Caco-2 (cell line): ENCODE data around the gene BRD4. TPM values are rescaled to one million over a fixed set of nuclear protein-coding genes. Genes with fewer than 3 reads are reported as not detected.

Experiments used
- BruUV-seq: library from RNA; stranded (reverse); fragments of 400-500 nt; replicated peaks from 2 replicates; lab custom pipeline; 2021; lab: Mats Ljungman, UMichigan
- CTCF ChIA-PET: fragments of 300-600 bp; sonication (Branson Sonifier 250); formaldehyde crosslinking; loops from one replicate; lab custom pipeline; 2022; ENCODE audit warnings: antibody characterized with exemption; lab: Charles Lee
- POLR2A ChIA-PET: fragments of 300-600 bp; sonication (Branson Sonifier 250); formaldehyde crosslinking; loops from one replicate; lab custom pipeline; 2022; ENCODE audit warnings: antibody characterized with exemption; lab: Charles Lee
- DNase-seq, 2 experiments: peaks; one replicate each; pipeline versions ENCODE4 v3.0.0 to v3.0.0-alpha.2; 2020 to 2022
- H3K27me3 ChIP-seq: replicated peaks from 2 replicates; pipeline ENCODE4 v1.6.0; 2011; ENCODE audit warnings: low read length; ENCODE audit not compliant: control insufficient read depth, insufficient read depth
- H3K36me3 ChIP-seq: 2 replicates; pipeline ENCODE4 v1.5.1; 2011; ENCODE audit warnings: low read length; ENCODE audit not compliant: control insufficient read depth, insufficient read depth
- H3K4me1 ChIP-seq: fragments of 250-450 bp; sonication (Bioruptor Pico); 2 replicates; pipeline ENCODE4 v1.5.1; 2020; ENCODE audit warnings: mild to moderate bottlenecking
- H3K4me3 ChIP-seq: 2 replicates; pipeline ENCODE4 v1.5.1; 2011; ENCODE audit warnings: low read depth, mild to moderate bottlenecking, control low read depth, low read length
- H3K9me3 ChIP-seq: fragments of 250-450 bp; sonication (Bioruptor Pico); 2 replicates; pipeline ENCODE4 v1.5.1; 2020; ENCODE audit warnings: mild to moderate bottlenecking, moderate library complexity
- H3K27ac Mint-ChIP-seq: one replicate; pipeline ENCODE4 v1.8.0; 2022; ENCODE audit warnings: mixed read lengths; ENCODE audit not compliant: unreplicated experiment
- H3K27me3 Mint-ChIP-seq: one replicate; pipeline ENCODE4 v1.8.0; 2022; ENCODE audit warnings: mixed read lengths; ENCODE audit not compliant: insufficient read depth, unreplicated experiment
- H3K36me3 Mint-ChIP-seq: one replicate; pipeline ENCODE4 v1.8.0; 2022; ENCODE audit warnings: mild to moderate bottlenecking, mixed read lengths; ENCODE audit not compliant: insufficient read depth, unreplicated experiment
- H3K4me1 Mint-ChIP-seq: one replicate; pipeline ENCODE4 v1.8.0; 2022; ENCODE audit warnings: low read depth, mixed read lengths; ENCODE audit not compliant: unreplicated experiment
- H3K4me3 Mint-ChIP-seq: one replicate; pipeline ENCODE4 v1.8.0; 2022; ENCODE audit warnings: mild to moderate bottlenecking, moderate library complexity, mixed read lengths; ENCODE audit not compliant: unreplicated experiment
- H3K9me3 Mint-ChIP-seq: one replicate; pipeline ENCODE4 v1.8.0; 2022; ENCODE audit warnings: mixed read lengths; ENCODE audit not compliant: unreplicated experiment
- CTCF ChIP-seq, 2 experiments: fragments of 200-600 bp in 1 of 2; IDR thresholded peaks; 1 replicate in 1 of 2; 2 replicates in 1 of 2; pipeline versions ENCODE4 v1.5.1 to v1.8.0; 2011 to 2022; ENCODE audit warnings: antibody characterized with exemption in 1 of 2, control low read depth in 1 of 2, inconsistent platforms in 1 of 2, low read depth in 1 of 2, low read length in 1 of 2, mild to moderate bottlenecking in 1 of 2, moderate library complexity in 1 of 2; ENCODE audit not compliant: insufficient read depth in 1 of 2, severe bottlenecking in 1 of 2, unreplicated experiment in 1 of 2
- intact Hi-C: fragments of 100-400 bp; cut with micrococcal nuclease; formaldehyde crosslinking; loops from one replicate; pipeline ENCODE4 v1.10.0; 2022; ENCODE audit not compliant: unreplicated experiment
- total RNA-seq: library from RNA; stranded (reverse); gene quantifications from 2 replicates; pipeline ENCODE4 v1.2.3, GENCODE V29; 2022

Gene BRD4
- total RNA-seq, 1 experiment from 2014 or later = 170 TPM

- H3K9me3 ChIP-seq = no peaks in the 10 kb centered on the region
- peaks cover 34% of the 10 kb centered on the region for H3K4me1 ChIP-seq
- ChIA-PET CTCF (no interaction called here), POLR2A (no interaction called here)
- no peak overlapping the region for H3K4me3 ChIP-seq
- Mint-ChIP-seq H3K4me3 (no peak overlapping the region), H3K36me3 (peaks cover 52% of the 10 kb centered on the region), H3K27ac (no peak overlapping the region), H3K9me3 (no peaks in the 10 kb centered on the region), H3K27me3 (no peaks in the 10 kb centered on the region), H3K4me1 (peaks cover 33% of the 10 kb centered on the region)
- BruUV-seq = no TSS peak
- intact Hi-C loops = no loop called here
- H3K27me3 ChIP-seq = no peaks in the 10 kb centered on the region
- no peaks in the 10 kb centered on the region for H3K36me3 ChIP-seq
- DNase-seq = no peak
- TF ChIP-seq CTCF (IDR thresholded peaks at IDR 0.05; ENCODE audit: insufficient read depth in 1 of 2, low read depth in 1 of 2, low read length in 1 of 2, severe bottlenecking in 1 of 2, unreplicated experiment in 1 of 2) = no peak
Measured at GRCh38 chr19:15289673-15290072, 42.7 kb downstream of the BRD4 start.

GRCh38 chr19:15288146-15288963 is 44.0 kb downstream of the BRD4 start:
- intact Hi-C loops = no loop called here
- no peak overlapping the region for H3K4me3 ChIP-seq
- no peaks in the 10 kb centered on the region for H3K36me3 ChIP-seq
- H3K4me1 Mint-ChIP-seq = peaks cover 45% of the 10 kb centered on the region
- H3K9me3 Mint-ChIP-seq = no peaks in the 10 kb centered on the region
- H3K4me3 Mint-ChIP-seq = no peak overlapping the region
- H3K27ac Mint-ChIP-seq = peak overlapping the region; percentile 24
- H3K27me3 Mint-ChIP-seq = no peaks in the 10 kb centered on the region
- TF ChIP-seq CTCF (IDR thresholded peaks at IDR 0.05; ENCODE audit: insufficient read depth in 1 of 2, low read depth in 1 of 2, low read length in 1 of 2, severe bottlenecking in 1 of 2, unreplicated experiment in 1 of 2) = no peak
- peaks cover 46% of the 10 kb centered on the region for H3K36me3 Mint-ChIP-seq
- H3K4me1 ChIP-seq = peaks cover 40% of the 10 kb centered on the region
- ChIA-PET CTCF (no interaction called here), POLR2A (no interaction called here)
- BruUV-seq = no TSS peak
- no peaks in the 10 kb centered on the region for H3K9me3 ChIP-seq
- no peaks in the 10 kb centered on the region for H3K27me3 ChIP-seq
- DNase-seq = no peak

- DNase-seq = no peak
- ChIA-PET CTCF (no interaction called here), POLR2A (no interaction called here)
- H3K9me3 ChIP-seq = no peaks in the 10 kb centered on the region
- no TSS peak for BruUV-seq
- Mint-ChIP-seq H3K4me1 (peaks cover 48% of the 10 kb centered on the region), H3K9me3 (no peaks in the 10 kb centered on the region), H3K36me3 (peaks cover 42% of the 10 kb centered on the region), H3K27me3 (no peaks in the 10 kb centered on the region), H3K4me3 (no peak overlapping the region), H3K27ac (peak overlapping the region; percentile 24)
- no peak for TF ChIP-seq CTCF (IDR thresholded peaks at IDR 0.05; ENCODE audit: insufficient read depth in 1 of 2, low read depth in 1 of 2, low read length in 1 of 2, severe bottlenecking in 1 of 2, unreplicated experiment in 1 of 2)
- H3K27me3 ChIP-seq = no peaks in the 10 kb centered on the region
- no peaks in the 10 kb centered on the region for H3K36me3 ChIP-seq
- intact Hi-C loops = no loop called here
- no peak overlapping the region for H3K4me3 ChIP-seq
- peaks cover 47% of the 10 kb centered on the region for H3K4me1 ChIP-seq
Measured at GRCh38 chr19:15287496-15287895, 44.8 kb downstream of the BRD4 start.
